DOHH2 (cell line): Measurements from ENCODE around the gene ALOX12B.

ENCODE experiments used
- H3F3A ChIP-seq: fragments of 200-600 bp; sonication (generic), shearing (Covaris generic); 2 replicates; pipeline ENCODE4 v1.6.0; 2016; ENCODE audit warnings: antibody characterized with exemption, mild to moderate bottlenecking; ENCODE audit not compliant: control insufficient read depth, insufficient read depth
- H3K27ac ChIP-seq: fragments of 200-600 bp; sonication (generic); 2 replicates; pipeline ENCODE4 v1.5.1; 2014; ENCODE audit warnings: low read depth, mild to moderate bottlenecking, low read length, moderate library complexity
- H3K27me3 ChIP-seq: fragments of 200-600 bp; sonication (generic); 2 replicates; pipeline ENCODE4 v1.6.1; 2014; ENCODE audit warnings: mild to moderate bottlenecking, low read length, mixed read lengths; ENCODE audit not compliant: control insufficient read depth
- H3K36me3 ChIP-seq: fragments of 200-600 bp; sonication (generic); 2 replicates; pipeline ENCODE4 v1.6.1; 2014; ENCODE audit warnings: mild to moderate bottlenecking, low read length, moderate library complexity, mixed read lengths; ENCODE audit not compliant: control insufficient read depth
- H3K4me1 ChIP-seq: fragments of 200-600 bp; sonication (generic); 2 replicates; pipeline ENCODE4 v1.6.1; 2014; ENCODE audit warnings: mild to moderate bottlenecking, low read length, mixed read lengths; ENCODE audit not compliant: control insufficient read depth
- H3K4me2 ChIP-seq: fragments of 200-600 bp; sonication (generic); 2 replicates; pipeline ENCODE4 v1.6.0; 2014; ENCODE audit warnings: mild to moderate bottlenecking, low read length, moderate library complexity
- H3K4me3 ChIP-seq: fragments of 200-600 bp; sonication (generic); 2 replicates; pipeline ENCODE4 v1.5.1; 2014; ENCODE audit warnings: mild to moderate bottlenecking, low read length, mixed read lengths
- H3K79me2 ChIP-seq: fragments of 200-600 bp; sonication (generic); 2 replicates; pipeline ENCODE4 v1.6.1; 2014; ENCODE audit warnings: mild to moderate bottlenecking, low read length, mixed read lengths; ENCODE audit not compliant: control insufficient read depth
- H3K9me2 ChIP-seq: fragments of 200-600 bp; sonication (generic); replicated peaks from 2 replicates; pipeline ENCODE4 v1.6.1; 2014; ENCODE audit warnings: mild to moderate bottlenecking, low read length, mixed read lengths; ENCODE audit not compliant: control insufficient read depth
- H3K9me3 ChIP-seq: fragments of 200-600 bp; sonication (generic); 2 replicates; pipeline ENCODE4 v1.6.1; 2014; ENCODE audit warnings: antibody characterized with exemption, low read length, mixed read lengths; ENCODE audit not compliant: control insufficient read depth, insufficient read depth
- H4K20me1 ChIP-seq: fragments of 200-600 bp; sonication (generic); 2 replicates; pipeline ENCODE4 v1.6.0; 2014; ENCODE audit warnings: low read depth, mild to moderate bottlenecking, antibody characterized with exemption, low read length, moderate library complexity; ENCODE audit not compliant: control insufficient read depth, insufficient read depth
- EZH2phosphoT487 ChIP-seq: fragments of 200-600 bp; sonication (generic); IDR thresholded peaks from 2 replicates; pipeline ENCODE4 v1.6.1; 2017; ENCODE audit warnings: borderline replicate concordance, mild to moderate bottlenecking, antibody characterized with exemption, low read length, moderate library complexity, mixed read lengths
- TF ChIP-seq, protein P1 (sequence below): fragments of 200-600 bp; sonication (generic); IDR thresholded peaks from one replicate; pipeline ENCODE4 v1.5.1; 2014; ENCODE audit warnings: antibody characterized with exemption, mild to moderate bottlenecking, low read depth, low read length; ENCODE audit not compliant: poor library complexity, severe bottlenecking

The ALOX12B gene

GRCh38 chr17:8032442-8032841, 55.1 kb downstream of the ALOX12B start:
- TF ChIP-seq, protein P1, sequence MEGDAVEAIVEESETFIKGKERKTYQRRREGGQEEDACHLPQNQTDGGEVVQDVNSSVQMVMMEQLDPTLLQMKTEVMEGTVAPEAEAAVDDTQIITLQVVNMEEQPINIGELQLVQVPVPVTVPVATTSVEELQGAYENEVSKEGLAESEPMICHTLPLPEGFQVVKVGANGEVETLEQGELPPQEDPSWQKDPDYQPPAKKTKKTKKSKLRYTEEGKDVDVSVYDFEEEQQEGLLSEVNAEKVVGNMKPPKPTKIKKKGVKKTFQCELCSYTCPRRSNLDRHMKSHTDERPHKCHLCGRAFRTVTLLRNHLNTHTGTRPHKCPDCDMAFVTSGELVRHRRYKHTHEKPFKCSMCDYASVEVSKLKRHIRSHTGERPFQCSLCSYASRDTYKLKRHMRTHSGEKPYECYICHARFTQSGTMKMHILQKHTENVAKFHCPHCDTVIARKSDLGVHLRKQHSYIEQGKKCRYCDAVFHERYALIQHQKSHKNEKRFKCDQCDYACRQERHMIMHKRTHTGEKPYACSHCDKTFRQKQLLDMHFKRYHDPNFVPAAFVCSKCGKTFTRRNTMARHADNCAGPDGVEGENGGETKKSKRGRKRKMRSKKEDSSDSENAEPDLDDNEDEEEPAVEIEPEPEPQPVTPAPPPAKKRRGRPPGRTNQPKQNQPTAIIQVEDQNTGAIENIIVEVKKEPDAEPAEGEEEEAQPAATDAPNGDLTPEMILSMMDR, result no peak
- TF ChIP-seq EZH2phosphoT487, result no peak
- Histone ChIP-seq H3K4me1 (no peaks in the 10 kb centered on the region), H3K9me3 (no peaks in the 10 kb centered on the region), H3F3A (no peaks in the 10 kb centered on the region), H3K27me3 (peaks cover 25% of the 10 kb centered on the region), H3K27ac (no peak overlapping the region), H3K9me2 (no peaks in the 10 kb centered on the region), H3K4me2 (no peak overlapping the region), H3K79me2 (no peaks in the 10 kb centered on the region), H3K36me3 (no peaks in the 10 kb centered on the region), H4K20me1 (no peaks in the 10 kb centered on the region), H3K4me3 (no peak overlapping the region)

- no peaks in the 10 kb centered on the region for H3K4me1 ChIP-seq
- TF ChIP-seq EZH2phosphoT487, result no peak
These were observed 55.6 kb downstream of the ALOX12B start for GRCh38 chr17:8031950-8032349.

GRCh38 chr17:8031261-8031661, 56.3 kb downstream of the ALOX12B start:
- Histone ChIP-seq H3K27me3 (peaks cover 33% of the 10 kb centered on the region), H3F3A (no peaks in the 10 kb centered on the region), H3K4me3 (no peak overlapping the region), H3K4me1 (no peaks in the 10 kb centered on the region), H3K27ac (no peak overlapping the region), H3K4me2 (no peak overlapping the region), H3K36me3 (no peaks in the 10 kb centered on the region), H3K79me2 (no peaks in the 10 kb centered on the region), H3K9me2 (no peaks in the 10 kb centered on the region), H3K9me3 (no peaks in the 10 kb centered on the region), H4K20me1 (no peaks in the 10 kb centered on the region)
- TF ChIP-seq EZH2phosphoT487, result no peak
- TF ChIP-seq, protein P1, result no peak

More at GRCh38 chr17:8031950-8032349, 55.6 kb downstream of the ALOX12B start:
- Histone ChIP-seq H3K36me3 (no peaks in the 10 kb centered on the region), H3K9me3 (no peaks in the 10 kb centered on the region), H3K9me2 (no peaks in the 10 kb centered on the region), H3F3A (no peaks in the 10 kb centered on the region), H3K27ac (no peak overlapping the region), H3K79me2 (no peaks in the 10 kb centered on the region), H4K20me1 (no peaks in the 10 kb centered on the region), H3K27me3 (peaks cover 30% of the 10 kb centered on the region), H3K4me3 (no peak overlapping the region), H3K4me2 (no peak overlapping the region)

DNA sequence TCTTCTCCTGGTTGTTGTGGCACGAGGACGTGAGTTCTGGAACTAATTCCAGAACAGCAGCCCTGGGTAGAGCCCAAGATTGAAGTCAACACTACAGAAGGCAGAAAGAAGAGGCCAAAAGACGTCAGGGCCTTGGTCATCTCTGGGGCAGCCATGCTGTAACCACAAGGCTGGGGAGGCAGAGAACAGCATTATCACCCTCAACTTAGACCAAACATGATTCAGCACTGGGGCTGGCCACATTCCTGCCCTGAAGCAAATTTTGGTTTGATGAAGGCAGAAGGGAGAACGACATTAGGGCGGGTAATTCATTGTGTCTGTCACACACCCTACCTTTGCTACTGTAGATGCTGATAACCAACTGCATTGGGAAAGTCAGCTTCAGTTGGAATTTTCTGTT, 58.4 kb downstream of the ALOX12B start:
- Histone ChIP-seq H3F3A (no peaks in the 10 kb centered on the region), H3K27me3 (peaks cover 33% of the 10 kb centered on the region), H3K4me1 (no peaks in the 10 kb centered on the region), H3K9me2 (no peaks in the 10 kb centered on the region), H3K4me3 (no peak overlapping the region), H3K9me3 (no peaks in the 10 kb centered on the region), H3K79me2 (no peaks in the 10 kb centered on the region), H3K27ac (no peak overlapping the region), H4K20me1 (no peaks in the 10 kb centered on the region), H3K4me2 (no peak overlapping the region), H3K36me3 (no peaks in the 10 kb centered on the region)
- TF ChIP-seq, protein P1, result no peak
- TF ChIP-seq EZH2phosphoT487, result no peak
